ENCODE results near the gene SMPD3. TPM values are rescaled to one million over a fixed set of nuclear protein-coding genes. Genes with fewer than 3 reads are reported as not detected.
A peak's percentile ranks its signal among the peaks of the same experiment; 100 is the strongest.

Gene SMPD3
- total RNA-seq, 1 experiment from 2014 or later: 0.70 TPM

- Histone ChIP-seq H3K23ac (ENCODE audit: insufficient read length, low read depth, low read length) (no peak overlapping the region), H4K91ac (ENCODE audit: insufficient read length, low read depth, low read length) (no peak overlapping the region), H2AFZ (ENCODE audit: low read length) (no peak overlapping the region), H3K56ac (ENCODE audit: insufficient read length, low read depth, low read length) (no peak overlapping the region), H3K18ac (ENCODE audit: insufficient read length, low read depth, low read length) (no peak overlapping the region), H3K9ac (ENCODE audit: extremely low read depth, insufficient read length, low read length) (no peak overlapping the region), H4K5ac (ENCODE audit: insufficient read length, low read depth, low read length) (no peak overlapping the region), H3K79me1 (ENCODE audit: insufficient read depth, low read depth, low read length, poor library complexity, severe bottlenecking) (no peaks in the 10 kb centered on the region), H3K23me2 (ENCODE audit: insufficient read length, low read depth, low read length, poor library complexity, severe bottlenecking) (no peaks in the 10 kb centered on the region), H3K27me3 (ENCODE audit: insufficient read depth, low read length) (no peaks in the 10 kb centered on the region), H2BK20ac (ENCODE audit: low read depth, low read length, poor library complexity, severe bottlenecking) (no peak overlapping the region), H3K4me1 (ENCODE audit: insufficient read depth, low read length) (peaks cover 3% of the 10 kb centered on the region), H3K9me3 (ENCODE audit: control insufficient read depth, low read depth, low read length) (no peaks in the 10 kb centered on the region), H3K4ac (ENCODE audit: low read depth, low read length) (no peak overlapping the region), H3K14ac (ENCODE audit: insufficient read depth, low read length) (no peak overlapping the region), H2AK5ac (ENCODE audit: insufficient read length, low read length) (no peak overlapping the region), H2BK15ac (ENCODE audit: low read depth, low read length) (no peak overlapping the region), H4K20me1 (ENCODE audit: control insufficient read depth, insufficient read depth, insufficient read length) (no peaks in the 10 kb centered on the region), H2BK12ac (ENCODE audit: insufficient read length, low read depth, low read length) (no peak overlapping the region), H2BK5ac (ENCODE audit: insufficient read length, low read length) (no peak overlapping the region), H4K8ac (replicated peaks; ENCODE audit: insufficient read length, low read depth, low read length) (no peak overlapping the region), H2BK120ac (ENCODE audit: low read depth, low read length, poor library complexity, severe bottlenecking) (no peak overlapping the region), H3K79me2 (ENCODE audit: insufficient read depth, low read length) (no peaks in the 10 kb centered on the region), H3K4me2 (ENCODE audit: insufficient read depth, insufficient read length, low read length) (no peak overlapping the region), H3T11ph (ENCODE audit: low read length) (no peak overlapping the region), H3K27ac (ENCODE audit: insufficient read length, low read depth, low read length) (no peak overlapping the region)
- no peak for TF ChIP-seq CTCF (conservative IDR thresholded peaks at IDR 0.05)
- H3K4me1 Mint-ChIP-seq: peaks cover 20 to 28% of the 10 kb centered on the region in 2 experiments
- H3K27ac Mint-ChIP-seq: peak overlapping the region in 1 of 3 experiments; percentile 87; a peak in 1 of 7 replicates
- WGBS (ENCODE audit: extremely low coverage, insufficient read length, low lambda C conversion rate): no CpG with 5 or more reads among the region's 14 CpGs
- peaks cover 0 to 8% (median 3%) of the 10 kb centered on the region in 3 experiments; a peak in 6 of 7 replicates for H3K36me3 Mint-ChIP-seq (ENCODE audit: insufficient read depth in 1 of 3, low read depth in 3 of 3)
- peaks cover 7 to 11% of the 10 kb centered on the region in 2 experiments; a peak in 4 of 5 replicates for H3K9me3 Mint-ChIP-seq
- no peak for DNase-seq
- no peaks in the 10 kb centered on the region; the same call in 1 of the 2 replicates for H3K27me3 Mint-ChIP-seq (ENCODE audit: low read depth)
- no peak overlapping the region for H3K4me3 Mint-ChIP-seq
These were observed 43.3 kb upstream of the SMPD3 start for GRCh38 chr16:68491576-68491950.
